Measurements from ENCODE around the gene EPB41L4A. TPM values are rescaled to one million over a fixed set of nuclear protein-coding genes. Genes with fewer than 3 reads are reported as not detected.

Gene EPB41L4A
- total RNA-seq, 1 experiment from 2014 or later = 1.7 TPM

DNA sequence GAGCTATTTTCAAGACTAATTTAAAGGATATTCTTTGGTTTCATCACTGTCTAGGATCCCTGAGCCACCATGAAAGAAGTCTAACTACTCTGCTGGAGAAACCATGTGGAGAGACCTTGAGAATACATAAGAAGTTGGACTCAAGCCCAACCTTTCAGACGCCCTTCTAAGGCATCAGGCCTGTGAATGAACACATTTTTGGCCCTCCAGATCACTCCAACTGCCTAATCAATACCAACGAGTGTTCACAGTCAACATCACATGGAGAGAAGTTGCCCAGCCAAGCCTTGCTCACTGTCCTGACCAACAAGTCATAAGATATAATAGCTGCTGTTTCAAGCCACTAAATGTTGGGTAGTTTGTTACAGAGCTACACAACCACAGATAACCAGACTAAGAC is 100.7 kb downstream of the EPB41L4A start:
- no peak for DNase-seq
- no peaks in the 10 kb centered on the region for H3K4me1 ChIP-seq
- no peak overlapping the region for H3K4me3 ChIP-seq

DNA sequence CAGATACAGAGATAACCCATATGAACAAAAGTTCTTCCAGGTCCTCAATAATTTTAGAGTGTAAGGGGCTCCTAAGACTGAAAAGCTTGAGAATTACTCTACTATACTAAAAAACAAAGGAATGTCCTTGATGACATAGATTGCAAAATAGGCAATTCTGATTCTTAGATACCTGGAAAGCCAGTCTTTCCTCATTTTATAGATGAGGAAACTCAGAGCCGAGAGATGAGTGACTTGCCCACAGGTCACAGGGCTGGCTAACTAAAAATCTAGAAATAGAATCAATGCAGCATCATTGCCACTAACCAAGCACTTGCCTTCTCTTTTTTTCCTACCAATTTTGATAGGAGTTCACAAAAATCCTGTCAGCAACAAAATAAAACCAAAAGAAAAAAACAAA is 101.2 kb downstream of the EPB41L4A start:
- Histone ChIP-seq H3K4me3 (no peak overlapping the region), H3K9me3 (replicated peaks) (no peaks in the 10 kb centered on the region), H3K27me3 (no peaks in the 10 kb centered on the region), H3K36me3 (no peaks in the 10 kb centered on the region), H3K27ac (no peak overlapping the region), H3K4me1 (no peaks in the 10 kb centered on the region)
- DNase-seq = no peak

More for the DNA sequence above, 100.7 kb downstream of the EPB41L4A start:
- H3K27me3 ChIP-seq = 0 out of 2 replicates have a peak, but pooled peaks cover under 1% of the 10 kb centered on the region
- no peaks in the 10 kb centered on the region for H3K9me3 ChIP-seq (replicated peaks)
- H3K27ac ChIP-seq = no peak overlapping the region
- H3K36me3 ChIP-seq = no peaks in the 10 kb centered on the region

DNA sequence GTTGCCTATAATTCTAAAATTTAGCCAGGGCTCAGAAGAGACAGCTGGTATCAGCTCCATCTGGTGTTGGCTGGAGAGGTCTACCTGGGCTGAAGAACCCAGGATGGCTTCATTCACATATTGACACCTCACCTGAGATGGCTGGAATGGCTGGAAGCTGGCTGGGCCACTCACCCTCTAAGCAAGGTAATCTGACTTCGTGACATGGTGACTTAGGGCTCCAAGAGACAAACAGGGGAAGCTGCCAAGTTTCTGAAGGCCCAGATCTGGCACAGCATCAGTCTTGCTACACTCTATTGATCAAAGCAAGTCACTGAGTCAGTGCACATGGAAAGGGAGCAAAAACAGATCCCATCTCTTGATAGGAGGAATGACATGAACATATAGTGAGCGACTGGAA is 102.3 kb downstream of the EPB41L4A start:
- Histone ChIP-seq H3K36me3 (no peaks in the 10 kb centered on the region), H3K27me3 (no peaks in the 10 kb centered on the region), H3K4me1 (no peaks in the 10 kb centered on the region)

DNA sequence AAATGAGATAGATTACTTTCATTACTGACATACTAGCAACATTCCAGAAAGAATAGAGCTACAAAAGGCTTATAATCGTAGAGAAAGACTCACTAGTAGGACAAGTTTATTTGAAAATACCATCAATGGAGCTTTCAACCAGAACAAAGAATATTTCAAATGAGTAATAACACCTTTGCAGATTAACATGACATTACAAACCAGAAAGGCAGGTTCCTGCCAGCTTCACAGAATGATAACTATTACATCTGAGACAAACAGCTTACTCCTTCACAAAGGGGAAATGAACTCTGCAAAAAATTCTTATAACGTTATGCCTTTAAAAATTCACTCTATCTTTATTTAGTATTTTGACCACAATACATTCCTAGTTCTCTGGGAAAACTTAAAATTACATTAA is 103.1 kb downstream of the EPB41L4A start:
- H3K4me3 ChIP-seq = no peak overlapping the region
- no peaks in the 10 kb centered on the region for H3K27me3 ChIP-seq
- DNase-seq = no peak
- H3K27ac ChIP-seq = no peak overlapping the region
- H3K4me1 ChIP-seq = no peaks in the 10 kb centered on the region
- no peaks in the 10 kb centered on the region for H3K9me3 ChIP-seq (replicated peaks)
- H3K36me3 ChIP-seq = no peaks in the 10 kb centered on the region

More for the DNA sequence above, 102.3 kb downstream of the EPB41L4A start:
- Histone ChIP-seq H3K4me3 (no peak overlapping the region), H3K27ac (no peak overlapping the region), H3K9me3 (replicated peaks) (no peaks in the 10 kb centered on the region)
- DNase-seq = no peak

DNA sequence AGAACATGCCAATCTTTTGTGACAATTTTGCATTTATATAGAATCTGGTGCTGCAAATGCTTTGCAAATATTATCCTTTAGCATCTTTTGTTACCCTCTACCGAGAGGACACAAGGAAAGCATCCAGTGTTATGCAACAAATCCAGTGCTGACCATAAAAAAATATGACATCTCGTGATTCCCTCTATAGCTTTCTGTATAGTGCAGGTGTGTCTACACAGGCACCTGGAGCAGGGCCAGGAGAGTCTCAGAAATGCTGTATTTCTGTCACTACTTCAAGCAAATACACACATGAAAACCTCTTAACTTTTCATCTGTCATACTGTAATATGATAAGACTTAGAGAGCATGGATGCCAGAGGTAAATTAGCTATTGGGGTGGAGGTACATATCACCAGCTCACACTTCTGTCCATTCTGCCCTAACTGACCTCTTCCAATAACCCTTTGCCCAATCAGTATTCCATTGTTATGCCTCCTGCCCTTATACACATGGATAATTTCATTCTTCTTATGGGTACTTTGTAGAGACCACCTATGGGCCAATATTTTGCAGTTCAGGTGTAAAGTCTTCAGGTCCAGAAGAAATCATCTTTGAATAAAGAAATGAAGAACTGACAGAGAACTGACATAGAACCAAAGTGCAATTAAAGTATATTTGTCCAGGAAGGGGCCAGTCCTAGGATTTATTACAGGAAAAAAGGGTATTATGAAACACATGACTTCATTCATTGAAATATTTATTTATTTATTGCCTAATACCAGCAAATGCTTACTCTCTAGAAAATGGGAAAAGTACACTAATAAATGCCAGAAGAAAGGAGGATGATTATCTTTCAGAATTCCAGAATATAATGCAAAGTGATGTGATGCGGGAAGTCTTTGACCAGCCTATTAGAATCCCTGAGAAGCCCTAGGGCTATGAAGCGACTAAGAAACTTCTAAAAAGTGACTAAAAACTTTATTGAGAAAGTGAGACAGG is 106.5 kb downstream of the EPB41L4A start:
- DNase-seq = no peak
- no peaks in the 10 kb centered on the region for H3K9me3 ChIP-seq (replicated peaks)
- no peak overlapping the region for H3K27ac ChIP-seq
- H3K4me3 ChIP-seq = no peak overlapping the region
- H3K27me3 ChIP-seq = no peaks in the 10 kb centered on the region
- no peaks in the 10 kb centered on the region for H3K36me3 ChIP-seq
- no peaks in the 10 kb centered on the region for H3K4me1 ChIP-seq

DNA sequence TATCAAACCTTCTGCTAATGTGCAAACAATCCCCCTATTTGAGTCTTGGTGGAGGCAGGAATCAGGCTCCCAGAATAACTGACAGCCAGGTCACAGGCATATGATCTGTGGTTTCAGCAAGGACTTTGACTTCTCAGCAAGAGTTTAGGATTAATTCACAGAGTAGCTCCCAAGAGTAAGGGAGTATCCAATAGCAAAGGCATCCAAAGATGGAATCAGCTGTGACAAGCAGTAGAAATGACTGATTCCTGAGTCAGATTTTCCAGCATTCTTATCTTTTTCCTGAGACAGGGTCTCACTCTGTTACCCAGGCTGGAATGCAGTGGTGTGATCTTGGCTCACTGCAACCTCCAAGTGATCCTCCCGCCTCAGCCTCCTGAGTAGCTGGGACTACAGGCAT is 108.3 kb downstream of the EPB41L4A start:
- no peaks in the 10 kb centered on the region for H3K27me3 ChIP-seq
- H3K36me3 ChIP-seq = no peaks in the 10 kb centered on the region
- H3K4me3 ChIP-seq = no peak overlapping the region
- no peak overlapping the region for H3K27ac ChIP-seq
- DNase-seq = no peak
- no peaks in the 10 kb centered on the region for H3K4me1 ChIP-seq
- no peaks in the 10 kb centered on the region for H3K9me3 ChIP-seq (replicated peaks)

DNA sequence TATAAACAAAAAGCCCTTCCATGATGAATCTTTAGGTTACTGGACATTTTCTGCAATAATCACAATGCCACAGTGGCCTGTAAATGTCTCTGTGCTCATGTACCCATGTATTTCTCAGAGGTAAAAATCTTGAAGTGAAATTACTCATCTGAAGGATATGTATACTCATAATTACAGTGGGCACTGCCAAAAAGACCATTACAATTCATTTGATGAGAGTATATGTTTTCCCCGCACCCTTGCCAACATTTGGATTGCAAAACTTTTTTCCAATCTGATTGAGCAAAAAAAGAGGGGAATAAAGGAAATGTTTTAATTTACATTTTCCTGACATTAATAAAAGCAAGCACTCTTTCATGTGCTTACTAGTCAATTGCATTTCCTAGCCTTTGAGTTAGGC is 110.5 kb downstream of the EPB41L4A start:
- Histone ChIP-seq H3K36me3 (no peaks in the 10 kb centered on the region), H3K4me1 (no peaks in the 10 kb centered on the region), H3K9me3 (replicated peaks) (no peaks in the 10 kb centered on the region), H3K4me3 (no peak overlapping the region), H3K27me3 (no peaks in the 10 kb centered on the region), H3K27ac (no peak overlapping the region)
- no peak for DNase-seq

DNA sequence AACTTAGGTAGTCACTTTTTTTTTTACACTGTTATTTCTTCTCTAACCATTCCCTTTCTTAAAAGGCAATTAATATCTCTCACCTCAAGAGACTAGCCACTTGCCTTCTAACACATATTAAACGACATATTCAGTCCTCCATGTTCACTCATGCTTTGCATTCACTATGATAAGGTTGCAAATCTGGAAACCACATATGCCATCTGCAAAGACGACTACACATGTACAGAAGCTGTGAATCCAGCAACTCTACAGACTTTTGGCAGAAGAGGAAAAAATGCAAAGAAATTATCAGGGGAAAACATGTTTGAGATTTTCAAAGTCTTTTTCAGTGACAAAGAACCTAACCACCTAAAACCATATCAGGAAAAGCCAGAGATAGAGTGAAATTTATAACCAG is 112.1 kb downstream of the EPB41L4A start:
- no peaks in the 10 kb centered on the region for H3K27me3 ChIP-seq
- H3K36me3 ChIP-seq = no peaks in the 10 kb centered on the region
- no peak overlapping the region for H3K27ac ChIP-seq
- no peak overlapping the region for H3K4me3 ChIP-seq
- H3K4me1 ChIP-seq = no peaks in the 10 kb centered on the region
- DNase-seq = no peak
- H3K9me3 ChIP-seq (replicated peaks) = no peaks in the 10 kb centered on the region

DNA sequence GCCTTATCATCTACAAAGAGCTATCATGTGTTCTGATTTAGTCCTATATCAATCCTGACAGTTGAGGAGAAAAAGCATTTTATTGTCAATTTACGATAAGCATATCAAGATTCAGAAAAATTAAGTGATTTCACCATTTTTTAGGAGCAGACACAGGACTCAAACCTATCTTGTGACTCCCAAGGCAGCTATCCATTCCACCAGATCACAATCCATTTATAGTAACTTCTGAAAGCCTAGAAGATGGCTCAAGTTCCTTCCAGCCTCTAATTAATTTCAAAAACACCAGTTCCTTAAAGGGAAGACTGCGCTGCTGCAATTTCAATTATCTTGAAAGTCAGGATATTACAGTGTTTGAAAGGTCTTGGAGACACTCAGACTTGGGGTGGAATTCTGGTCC is 114.3 kb downstream of the EPB41L4A start:
- no peak for DNase-seq
- Histone ChIP-seq H3K27ac (no peak overlapping the region), H3K4me1 (no peaks in the 10 kb centered on the region)

DNA sequence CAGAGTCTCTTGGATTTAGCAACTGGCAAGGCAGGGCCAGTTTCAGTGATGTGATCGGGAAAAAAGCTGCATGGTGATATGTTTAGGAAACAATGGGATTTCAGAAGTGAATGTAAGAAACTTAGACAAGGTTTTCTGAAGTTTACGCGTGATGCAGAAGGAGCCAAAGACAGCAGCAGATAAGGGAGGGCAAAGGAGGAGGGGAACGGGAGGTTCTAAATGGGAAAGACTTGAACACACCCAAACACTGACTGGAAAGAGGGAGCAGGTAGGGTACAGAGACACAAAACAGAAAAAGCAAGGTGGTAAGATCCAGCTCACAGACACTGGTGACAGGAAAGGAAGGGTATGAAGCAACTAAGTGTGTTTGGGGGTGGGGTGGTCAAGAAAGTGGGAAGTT is 115.4 kb downstream of the EPB41L4A start:
- Histone ChIP-seq H3K4me3 (no peak overlapping the region), H3K9me3 (replicated peaks) (no peaks in the 10 kb centered on the region)
- no peak for DNase-seq

More for the DNA sequence above, 114.3 kb downstream of the EPB41L4A start:
- Histone ChIP-seq H3K4me3 (no peak overlapping the region), H3K36me3 (no peaks in the 10 kb centered on the region), H3K27me3 (no peaks in the 10 kb centered on the region), H3K9me3 (replicated peaks) (no peaks in the 10 kb centered on the region)

DNA sequence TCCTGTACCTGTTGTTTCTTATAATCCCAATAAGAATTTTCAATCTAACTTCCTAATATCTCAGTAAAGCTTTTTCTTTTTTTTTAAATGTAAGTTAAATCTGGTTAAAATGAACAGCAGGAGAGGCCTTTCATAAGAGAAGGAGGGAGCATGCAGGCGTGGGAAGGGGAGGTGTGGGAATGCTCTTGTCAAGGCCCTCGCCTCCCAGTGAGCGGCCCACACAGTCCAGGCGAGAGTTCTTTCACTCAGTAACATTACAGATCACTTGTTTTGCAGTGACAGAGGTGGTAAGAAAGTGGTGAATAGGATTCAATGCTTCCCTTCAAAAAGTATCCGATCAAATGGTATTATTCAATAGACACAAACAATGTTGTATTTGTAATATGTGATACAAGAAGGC is 125.0 kb downstream of the EPB41L4A start:
- H3K27me3 ChIP-seq = no peaks in the 10 kb centered on the region; the same call in none of the 2 replicates

More for the DNA sequence above, 115.4 kb downstream of the EPB41L4A start:
- no peak overlapping the region for H3K27ac ChIP-seq
- H3K27me3 ChIP-seq = no peaks in the 10 kb centered on the region
- no peaks in the 10 kb centered on the region for H3K4me1 ChIP-seq
- no peaks in the 10 kb centered on the region for H3K36me3 ChIP-seq

DNA sequence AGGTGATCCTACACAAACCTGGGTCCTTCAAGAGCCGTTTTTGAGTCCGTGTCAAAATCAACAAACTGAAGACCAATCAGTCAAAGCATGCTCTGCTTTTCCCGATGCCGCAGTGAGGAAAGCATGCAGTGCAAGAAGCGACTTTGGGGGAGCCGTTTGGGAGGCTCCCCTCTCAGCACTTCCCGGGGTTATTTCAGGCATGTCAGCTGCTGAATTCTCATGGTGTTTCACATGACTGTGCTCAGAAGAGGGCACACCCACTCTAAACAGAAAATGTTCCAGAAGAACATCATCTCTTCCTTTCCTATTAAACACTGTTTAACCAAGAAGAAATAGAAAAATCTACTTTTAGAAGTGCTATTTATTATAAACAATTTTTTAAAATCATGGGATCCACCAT is 125.5 kb downstream of the EPB41L4A start:
- H3K4me1 ChIP-seq = no peaks in the 10 kb centered on the region
- H3K36me3 ChIP-seq = no peaks in the 10 kb centered on the region
- DNase-seq = no peak
- H3K27ac ChIP-seq = no peak overlapping the region
- H3K9me3 ChIP-seq (replicated peaks) = no peaks in the 10 kb centered on the region
- H3K4me3 ChIP-seq = no peak overlapping the region
- H3K27me3 ChIP-seq = no peaks in the 10 kb centered on the region; the same call in none of the 2 replicates

More for the DNA sequence above, 125.0 kb downstream of the EPB41L4A start:
- Histone ChIP-seq H3K27ac (no peak overlapping the region), H3K4me3 (no peak overlapping the region), H3K36me3 (no peaks in the 10 kb centered on the region), H3K4me1 (no peaks in the 10 kb centered on the region), H3K9me3 (replicated peaks) (no peaks in the 10 kb centered on the region)
- no peak for DNase-seq

DNA sequence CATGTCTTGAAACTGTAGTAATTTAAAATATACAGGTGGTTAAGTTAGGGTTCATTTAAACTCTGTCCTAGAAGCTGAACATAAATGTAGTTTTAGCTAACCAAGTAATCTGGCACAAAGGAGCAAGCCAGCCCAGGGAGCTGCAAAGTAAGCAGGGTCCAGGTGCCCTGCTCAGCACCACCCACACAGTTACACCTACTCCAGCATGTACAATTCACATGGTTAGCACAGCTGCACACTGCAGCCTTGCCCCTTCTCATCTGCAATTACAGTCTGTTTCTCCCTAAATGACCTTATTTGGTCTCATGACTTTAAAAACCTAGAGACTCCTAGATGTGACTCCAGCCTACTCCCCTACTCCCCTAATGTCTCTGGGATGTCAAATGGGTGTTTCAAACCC is 128.4 kb downstream of the EPB41L4A start:
- no peak overlapping the region for H3K27ac ChIP-seq
- no peak overlapping the region for H3K4me3 ChIP-seq
- no peaks in the 10 kb centered on the region for H3K4me1 ChIP-seq
- H3K27me3 ChIP-seq = no peaks in the 10 kb centered on the region; the same call in none of the 2 replicates
- no peaks in the 10 kb centered on the region for H3K36me3 ChIP-seq
- no peaks in the 10 kb centered on the region for H3K9me3 ChIP-seq (replicated peaks)
- no peak for DNase-seq

DNA sequence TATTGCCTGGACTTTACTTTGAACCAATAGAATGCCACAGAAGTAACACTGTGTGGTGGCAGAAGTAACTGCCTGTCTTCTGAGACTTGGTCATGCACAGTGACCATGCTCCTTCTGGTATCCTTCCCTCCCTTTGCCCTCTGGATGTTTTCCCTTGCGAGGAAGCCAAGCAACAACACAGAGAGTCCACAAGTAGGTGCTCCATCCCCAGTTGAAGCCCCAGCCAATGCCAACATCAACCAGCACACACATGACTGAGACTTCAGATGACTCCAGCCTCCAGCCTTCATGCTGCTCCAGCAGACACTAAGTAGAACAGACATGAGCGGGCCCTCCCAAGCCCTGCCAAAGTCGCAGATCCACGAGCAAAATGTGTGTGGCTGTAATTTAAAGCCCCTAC is 129.6 kb downstream of the EPB41L4A start:
- Histone ChIP-seq H3K36me3 (no peaks in the 10 kb centered on the region), H3K27me3 (no peaks in the 10 kb centered on the region; the same call in none of the 2 replicates), H3K4me1 (no peaks in the 10 kb centered on the region), H3K4me3 (no peak overlapping the region), H3K27ac (no peak overlapping the region), H3K9me3 (replicated peaks) (no peaks in the 10 kb centered on the region)
- no peak for DNase-seq

Data from SJCRH30 (cell line).